GM18526 (cell line): ENCODE measurements around the gene MTFP1.

ENCODE experiments used
- POLR2A ChIP-seq: IDR thresholded peaks from 3 replicates; pipeline ENCODE4 v1.6.1; 2011; ENCODE audit not compliant: insufficient read length; ENCODE audit errors: extremely low read depth

The MTFP1 gene, protein sequence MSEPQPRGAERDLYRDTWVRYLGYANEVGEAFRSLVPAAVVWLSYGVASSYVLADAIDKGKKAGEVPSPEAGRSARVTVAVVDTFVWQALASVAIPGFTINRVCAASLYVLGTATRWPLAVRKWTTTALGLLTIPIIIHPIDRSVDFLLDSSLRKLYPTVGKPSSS

DNA sequence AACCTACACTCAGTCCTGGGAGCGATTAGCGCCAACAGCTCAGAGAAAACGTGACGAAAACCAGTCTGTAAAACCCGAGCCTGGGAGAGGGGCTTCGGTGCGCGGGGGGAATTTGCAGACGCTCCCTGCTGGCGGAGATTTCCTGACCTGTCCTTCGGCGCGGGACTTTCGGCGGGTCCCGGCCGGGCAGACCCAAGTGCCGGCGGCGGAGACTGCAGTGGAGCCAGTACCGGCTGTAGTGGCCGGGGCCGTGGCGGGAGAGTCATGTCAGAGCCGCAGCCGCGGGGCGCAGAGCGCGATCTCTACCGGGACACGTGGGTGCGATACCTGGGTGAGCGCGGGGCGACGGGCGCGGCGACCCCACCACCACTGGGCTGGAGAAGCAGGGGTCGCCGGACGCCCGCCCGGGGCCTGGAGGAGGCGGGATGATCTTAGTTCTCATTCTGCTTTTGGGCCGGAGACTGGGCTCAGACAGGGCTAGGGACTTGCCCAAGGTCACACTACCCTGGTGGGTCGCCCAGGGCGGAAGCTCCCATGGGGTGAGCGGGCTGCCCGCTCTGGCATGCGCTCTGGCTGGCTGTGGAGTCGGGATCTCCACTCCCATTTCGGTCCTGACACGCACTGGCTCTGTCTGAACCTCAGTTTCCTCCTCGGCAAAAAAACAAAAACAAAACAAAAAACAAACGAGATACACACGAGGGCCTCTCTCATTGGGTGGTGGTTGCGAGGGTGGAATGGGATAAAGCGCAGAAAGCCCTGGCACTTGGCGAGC is at the start of gene MTFP1:
MTFP1 (plus strand) TSS at position 153 of the 772 bp plus-strand sequence; CDS start at position 265, 112 bp downstream.
- peak; percentile 56 for TF ChIP-seq POLR2A

DNA sequence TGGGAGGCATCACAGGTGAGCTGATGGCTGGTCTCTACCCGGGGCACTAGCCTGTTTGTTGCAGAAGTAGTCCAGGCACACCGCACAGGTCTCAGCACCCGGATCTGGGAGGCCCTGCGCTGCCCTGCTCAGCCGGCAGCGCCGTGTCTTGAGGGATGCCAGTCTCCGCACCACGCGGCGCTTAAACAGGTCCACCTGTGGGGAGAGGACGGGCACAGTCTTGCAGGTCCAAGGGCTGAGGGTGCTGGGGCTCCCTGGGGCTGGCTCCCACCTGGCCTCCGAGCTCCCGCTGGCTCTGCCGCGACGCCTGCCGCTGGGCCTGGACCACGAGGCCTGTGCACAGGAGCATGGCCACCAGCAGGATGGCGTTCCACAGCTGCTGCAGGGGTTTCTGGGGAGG is 45.6 kb upstream of the MTFP1 start:
- TF ChIP-seq POLR2A: no peak

DNA sequence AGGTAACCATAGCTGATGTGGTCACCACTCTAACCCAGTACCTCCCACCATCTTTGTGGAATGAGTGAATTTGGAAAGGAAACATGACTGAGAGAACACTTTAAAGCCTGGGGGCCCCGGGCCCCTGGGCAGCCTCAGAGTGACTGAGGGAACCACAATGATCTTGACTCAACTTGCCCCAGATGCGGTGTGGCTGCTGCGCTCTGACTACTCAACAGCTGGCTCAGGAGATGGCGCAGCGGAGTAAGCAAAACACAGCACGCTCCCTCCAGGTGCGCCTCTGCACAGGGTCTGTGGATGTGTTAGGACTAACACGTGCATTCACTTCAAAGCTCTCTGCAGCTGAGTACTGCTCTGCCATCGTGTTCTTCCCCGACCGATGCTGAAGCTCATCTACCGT is 44.3 kb upstream of the MTFP1 start:
- TF ChIP-seq POLR2A: no peak

DNA sequence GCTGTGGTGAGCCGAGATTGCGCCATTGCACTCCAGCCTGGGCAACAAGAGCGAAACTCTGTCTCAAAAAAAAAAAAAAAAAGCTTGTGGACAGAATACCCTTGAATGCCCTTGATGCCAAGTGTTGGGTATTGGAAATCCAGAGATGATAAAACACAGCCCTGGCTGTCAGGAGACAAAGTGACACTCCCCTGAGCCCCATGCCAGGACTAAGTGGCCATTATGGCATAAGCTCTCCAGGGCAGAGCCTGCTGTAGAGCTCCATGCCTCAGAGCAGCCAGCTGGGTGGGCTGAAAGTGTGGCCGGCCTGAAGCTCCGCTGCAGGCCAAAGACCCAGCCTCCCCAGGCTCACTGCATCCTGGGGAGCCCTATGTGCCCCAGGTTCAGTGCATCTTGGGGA is 43.2 kb upstream of the MTFP1 start:
- TF ChIP-seq POLR2A: no peak

DNA sequence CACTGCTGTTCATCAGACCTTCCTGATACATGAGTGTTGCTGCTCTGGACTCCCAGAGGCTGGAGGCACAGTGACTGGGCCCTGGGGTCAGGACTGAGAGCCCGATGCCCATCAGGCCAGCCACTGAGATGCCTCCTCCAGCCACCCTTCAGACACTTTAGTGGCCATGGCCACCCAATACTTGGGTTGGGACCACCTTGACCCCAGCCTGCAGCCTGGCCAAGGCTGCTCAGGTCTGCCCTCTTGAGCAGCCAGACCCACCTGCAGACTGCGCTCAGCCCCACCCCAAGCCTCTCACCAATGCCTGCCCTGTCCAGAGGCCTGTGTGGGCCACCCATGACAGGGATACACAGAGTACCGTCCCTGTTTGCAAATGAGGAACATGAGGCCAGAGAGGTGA is 42.5 kb upstream of the MTFP1 start:
- no peak for TF ChIP-seq POLR2A

DNA sequence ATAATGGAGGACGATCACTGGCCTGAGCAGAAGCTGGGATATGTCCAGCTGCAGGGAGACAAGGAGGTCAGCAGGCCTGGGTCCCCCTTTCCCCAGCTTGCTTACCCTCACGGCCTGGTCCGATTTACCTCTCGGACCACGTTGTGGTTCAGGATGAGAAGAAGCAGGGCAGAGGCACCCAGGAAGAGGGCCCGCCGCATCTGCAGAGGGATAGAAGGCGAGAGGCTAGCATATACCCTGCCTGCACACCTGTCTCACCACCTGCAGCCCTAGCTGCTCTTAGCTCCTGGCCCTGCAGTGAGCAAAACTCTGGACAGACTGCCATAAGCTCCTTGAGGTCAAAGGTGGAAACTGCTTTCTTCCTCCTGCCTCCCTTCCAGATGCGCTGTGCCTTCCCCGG is 39.6 kb upstream of the MTFP1 start:
- TF ChIP-seq POLR2A: no peak

DNA sequence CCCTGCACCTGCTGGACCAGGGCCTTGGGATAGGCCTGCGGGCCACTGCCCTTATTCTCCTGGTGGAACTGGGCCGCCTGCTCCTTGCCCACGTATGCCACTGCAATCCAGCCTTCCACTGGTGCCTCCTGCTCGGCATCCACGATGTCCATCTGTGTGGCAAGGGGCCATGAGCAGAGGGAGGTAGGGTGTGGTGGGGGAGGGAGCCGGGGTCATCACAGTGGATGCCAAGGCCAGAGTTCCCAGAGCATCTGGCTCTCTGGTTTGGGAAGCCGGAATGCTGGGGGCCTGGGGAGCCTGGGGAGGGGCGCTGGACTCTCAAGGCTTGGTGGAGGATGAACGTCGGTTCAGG is 39.0 kb upstream of the MTFP1 start:
- no peak for TF ChIP-seq POLR2A

DNA sequence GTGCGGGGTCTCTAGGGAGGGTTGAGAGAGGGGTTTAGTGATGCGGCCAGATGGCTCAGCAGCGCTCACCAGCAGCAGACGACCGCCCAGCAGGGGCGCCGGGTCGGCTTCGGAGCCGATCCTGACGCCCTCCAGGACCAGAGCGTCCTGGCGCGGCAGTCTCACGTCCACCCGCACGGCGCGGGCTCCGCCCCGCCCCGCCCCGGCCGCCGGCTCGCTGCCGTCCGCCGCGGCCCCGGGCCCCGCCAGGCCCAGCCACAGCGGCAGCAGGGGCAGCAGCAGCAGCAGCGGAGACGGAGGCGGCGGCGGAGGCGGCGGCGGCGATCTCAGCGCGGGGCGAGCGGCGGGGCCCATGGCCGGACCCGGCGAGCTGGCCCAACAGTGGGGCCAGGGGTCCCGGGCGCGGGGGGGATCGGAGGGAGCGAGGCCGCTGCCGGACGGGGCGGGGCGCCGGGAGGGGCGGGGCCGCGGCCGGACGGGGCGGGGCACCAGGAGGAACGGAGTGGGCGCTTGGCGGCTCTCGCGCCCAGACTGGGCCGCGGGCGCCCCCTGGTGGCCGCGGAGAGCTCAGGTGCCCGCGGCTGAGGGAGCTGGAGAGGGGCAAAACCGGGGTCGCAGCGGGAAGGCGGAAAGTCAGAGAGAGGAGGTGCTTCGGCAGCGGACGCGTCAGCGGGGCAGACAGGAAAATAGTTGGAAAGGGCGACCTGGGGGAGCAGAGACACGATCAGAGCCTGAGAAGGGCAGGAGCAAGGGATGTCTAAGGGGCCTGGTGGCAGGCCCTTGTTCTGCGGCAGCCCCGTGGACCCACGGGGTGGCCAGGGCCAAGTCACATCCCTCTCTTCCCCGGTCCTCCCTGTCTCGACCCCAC is 38.4 kb upstream of the MTFP1 start, which contains the start of gene RNF215:
RNF215 (minus strand) TSS at position 452 of the 868 bp plus-strand sequence; CDS start at position 354, 98 bp downstream.
- TF ChIP-seq POLR2A: no peak

DNA sequence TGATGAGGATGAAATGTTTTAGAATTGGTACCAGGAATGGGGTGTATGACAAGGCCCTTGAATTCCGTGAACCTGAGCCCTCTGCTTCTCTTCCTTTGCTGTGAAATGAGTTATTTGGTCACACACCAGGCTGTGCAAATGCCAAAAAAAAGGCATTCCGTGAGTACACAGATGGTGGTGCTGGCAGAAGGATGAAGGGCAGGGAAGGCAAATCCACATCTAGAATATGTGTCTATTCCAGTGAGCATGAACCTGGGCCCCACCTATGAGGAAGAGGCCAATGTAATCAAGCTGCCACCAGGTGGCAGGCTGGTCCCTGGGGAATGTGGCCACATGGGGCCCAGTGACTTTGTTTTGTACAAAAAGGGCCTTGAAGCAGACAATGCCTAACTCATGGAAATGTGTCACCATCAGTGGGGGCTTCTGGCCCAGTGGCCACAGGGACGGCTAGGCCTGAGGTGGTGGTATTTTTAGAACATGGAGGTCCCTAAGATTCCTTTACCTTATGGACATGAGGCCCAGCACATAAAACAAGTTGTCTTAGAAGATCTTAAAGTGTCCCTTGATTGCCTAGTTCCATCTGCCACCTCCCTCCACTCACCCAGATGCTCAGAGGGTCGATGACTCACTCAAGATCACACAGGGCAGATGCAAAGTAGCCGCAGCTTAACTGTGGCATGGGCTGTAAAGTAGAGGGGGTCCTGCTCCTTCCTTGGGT is 34.4 kb upstream of the MTFP1 start:
- no peak for TF ChIP-seq POLR2A

DNA sequence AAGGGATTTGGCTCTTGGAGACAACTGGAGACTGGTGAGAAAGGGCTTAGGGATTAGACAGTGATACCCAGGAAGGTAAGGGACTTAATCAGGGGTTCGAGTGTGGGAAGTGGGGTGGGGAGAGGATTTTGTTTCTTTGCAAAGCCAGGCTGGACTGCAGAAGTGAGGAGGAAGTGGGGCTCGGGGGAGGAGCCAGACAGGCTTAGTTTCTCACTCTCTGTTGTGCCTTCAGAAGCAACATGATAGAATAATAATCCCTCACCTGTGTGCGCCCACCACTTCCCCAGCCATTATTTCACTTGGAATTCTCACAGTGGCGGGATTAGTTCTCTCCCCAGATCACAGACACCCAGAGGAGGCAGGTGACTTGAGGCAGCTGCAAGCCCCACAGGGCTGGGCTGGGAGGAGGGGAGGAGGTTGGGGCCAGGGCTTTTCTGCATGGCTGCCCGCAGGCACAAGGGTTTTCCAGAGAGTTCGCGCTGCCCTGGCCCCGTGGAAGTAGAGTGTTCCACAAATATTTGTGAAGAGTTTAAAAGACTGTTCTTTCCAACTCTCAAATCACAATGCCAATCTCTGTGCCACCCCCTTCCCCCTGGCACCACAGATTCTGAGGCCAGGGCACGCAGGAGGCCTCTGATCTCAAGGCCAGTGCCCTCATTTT is 32.8 kb upstream of the MTFP1 start:
- TF ChIP-seq POLR2A: no peak

DNA sequence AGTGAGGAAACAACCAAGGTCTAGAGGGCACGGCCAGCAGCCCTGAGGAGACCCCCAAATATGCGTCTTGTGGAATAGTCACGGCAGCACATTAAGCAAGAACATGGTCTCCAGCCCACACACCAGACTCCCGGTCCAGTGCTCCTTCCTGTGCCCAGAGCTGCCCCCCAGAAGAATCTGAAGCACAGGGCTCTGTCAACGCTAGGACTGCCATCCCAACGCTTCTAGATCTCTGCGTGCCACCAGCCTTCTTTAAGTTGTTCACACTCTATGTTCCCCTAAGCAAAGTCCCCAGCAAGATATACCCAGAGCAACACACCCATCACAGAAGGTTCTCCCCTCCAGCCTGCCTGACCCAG is 32.3 kb upstream of the MTFP1 start:
- TF ChIP-seq POLR2A: no peak

DNA sequence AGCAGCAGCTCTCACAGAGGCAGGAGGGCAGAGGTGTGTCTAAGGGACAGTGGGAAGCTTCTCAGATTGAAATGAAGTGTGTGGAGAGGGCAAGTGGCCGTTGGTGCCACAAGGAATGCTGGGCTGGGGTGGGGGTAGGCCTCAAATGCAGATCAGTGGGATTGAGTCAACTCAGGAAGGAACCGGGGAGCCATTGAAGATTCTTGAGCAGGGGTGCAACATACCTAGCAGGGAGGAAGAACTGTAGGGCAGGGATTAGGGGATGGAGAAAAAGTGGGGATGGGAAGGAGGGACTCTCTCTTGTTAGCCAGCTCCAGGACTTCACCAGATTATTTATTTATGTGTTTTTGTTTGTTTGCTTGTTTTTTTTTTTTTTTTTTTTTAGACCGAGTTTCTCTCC is 31.7 kb upstream of the MTFP1 start:
- no peak for TF ChIP-seq POLR2A

DNA sequence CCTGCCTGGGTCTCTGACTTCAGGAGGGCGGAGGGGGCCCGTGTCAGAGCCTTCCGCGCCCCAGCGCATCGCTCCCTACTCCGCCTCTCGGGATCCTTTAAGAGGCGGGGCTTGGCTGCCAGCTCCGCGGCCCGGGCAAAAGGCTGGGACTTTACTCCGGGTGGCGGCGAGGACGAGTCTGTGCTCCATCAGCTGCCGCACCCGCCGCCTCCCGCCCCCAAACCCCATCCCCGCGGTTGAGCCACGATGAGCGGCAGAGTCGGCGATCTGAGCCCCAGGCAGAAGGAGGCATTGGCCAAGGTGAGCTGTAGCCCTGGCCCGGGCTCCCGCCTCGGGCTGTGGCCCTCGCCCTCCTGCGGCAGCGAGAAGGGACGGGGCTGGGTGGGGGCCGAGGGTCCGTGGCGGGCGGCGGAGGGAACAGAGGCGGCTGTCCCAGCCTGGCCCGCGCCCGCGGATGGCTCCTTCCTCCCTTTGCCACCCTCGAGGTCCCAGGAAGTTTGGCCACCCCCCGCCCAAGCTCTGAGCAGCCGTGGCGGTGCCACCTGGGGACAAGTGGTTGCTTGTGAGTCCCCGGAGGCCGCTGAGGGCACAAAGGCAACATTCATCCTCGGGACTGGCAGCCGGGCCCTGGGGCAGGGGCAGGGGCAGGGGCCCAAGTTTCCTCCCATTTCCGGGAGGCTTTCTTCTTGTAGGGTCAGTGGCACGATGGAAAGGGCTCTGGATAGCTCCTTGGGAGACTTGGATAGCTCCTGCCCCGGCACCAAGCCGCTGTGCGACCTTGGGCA is 28.5 kb upstream of the MTFP1 start, which contains the start of gene SEC14L2:
SEC14L2 (plus strand) TSS at position 148 of the 785 bp plus-strand sequence; CDS start at position 247, 99 bp downstream.
- peak; percentile 12 for TF ChIP-seq POLR2A

DNA sequence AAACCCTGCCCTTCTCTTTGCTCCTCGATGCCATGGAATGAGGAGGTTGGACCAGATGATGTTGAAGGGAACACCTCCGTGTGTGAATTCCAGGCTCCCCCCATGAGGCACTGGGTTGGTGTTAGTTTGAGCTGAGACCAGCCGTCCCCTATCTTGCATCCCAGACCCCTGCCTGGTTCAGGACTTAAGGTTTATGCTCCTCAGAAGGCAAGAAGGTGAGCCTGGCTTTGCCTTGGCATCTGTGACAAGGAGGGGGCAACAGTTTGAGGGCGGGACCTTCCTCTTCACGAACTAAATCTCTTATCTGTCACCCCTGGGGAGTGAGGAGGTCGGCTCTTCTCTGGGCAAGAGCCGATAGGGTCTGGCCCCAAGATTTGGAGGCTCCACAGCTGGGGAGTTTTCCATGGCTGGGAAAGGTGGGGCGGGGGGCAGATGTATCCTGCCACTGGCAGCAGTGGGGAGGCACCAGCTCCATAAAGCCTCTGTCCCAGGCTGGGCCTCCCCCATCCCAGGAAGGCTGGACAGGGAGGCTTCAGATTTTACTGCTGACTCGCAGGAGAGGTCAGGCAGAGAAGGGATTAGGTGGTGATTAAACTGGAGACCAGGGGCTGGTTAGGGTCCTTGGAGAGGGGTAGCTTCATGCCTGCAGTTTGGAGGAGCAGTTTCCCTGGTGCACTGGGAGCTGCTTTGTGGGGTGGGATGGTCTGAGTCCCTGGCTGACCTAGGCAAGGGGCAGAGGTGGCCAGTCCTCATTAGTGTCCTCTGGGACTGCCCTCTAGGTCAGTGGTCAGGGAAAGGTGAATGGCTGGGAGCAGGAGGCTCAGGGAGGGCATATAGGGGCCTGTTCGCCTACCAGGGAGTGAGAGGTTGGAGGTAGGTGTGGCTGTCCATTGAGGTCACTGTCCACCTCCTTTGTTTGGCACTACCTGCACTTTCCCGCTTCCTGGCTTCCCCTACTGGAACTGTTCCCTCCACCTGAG is 27.6 kb upstream of the MTFP1 start:
- TF ChIP-seq POLR2A: no peak
